Endothelial cell of umbilical vein (primary cell): Measurements from ENCODE around the gene YIPF7. TPM values are rescaled to one million over a fixed set of nuclear protein-coding genes. Genes with fewer than 3 reads are reported as not detected.

Source experiments
- BruUV-seq: library from RNA; stranded (reverse); fragments of 400-500 nt; replicated peaks from 2 replicates; lab custom pipeline; 2021; lab: Mats Ljungman, UMichigan
- CTCF ChIA-PET: fragments of 300-600, 350-600 bp; sonication (Branson Sonifier 250); formaldehyde crosslinking; loops from one replicate; lab custom pipeline; 2021; ENCODE audit warnings: antibody characterized with exemption, inconsistent platforms; lab: Charles Lee
- POLR2A ChIA-PET: fragments of 300-600, 350-600 bp; sonication (Branson Sonifier 250); formaldehyde crosslinking; loops from one replicate; lab custom pipeline; 2021; ENCODE audit warnings: antibody characterized with exemption, inconsistent platforms; lab: Charles Lee
- DNase-seq: peaks from one replicate; pipeline ENCODE4 v3.0.0-alpha.2; 2011; ENCODE audit warnings: low read depth, low spot score
- FAIRE-seq: peaks from 2 replicates; lab custom pipeline; 2011; peaks lifted over from hg19 to GRCh38; lab: Jason Lieb, UNC
- H2AFZ ChIP-seq: 2 replicates; pipeline ENCODE4 v1.6.0; 2012; ENCODE audit warnings: low read depth, low read length, control low read depth, inconsistent platforms
- H3K27ac ChIP-seq: 2 replicates; pipeline ENCODE4 v1.5.1; 2011; ENCODE audit warnings: low read depth, mild to moderate bottlenecking, control low read depth, low read length, moderate library complexity; ENCODE audit not compliant: insufficient read depth
- H3K27me3 ChIP-seq, 2 experiments: 2 replicates each; pipeline versions ENCODE4 v1.6.0 to v1.6.1; 2011; ENCODE audit warnings: low read length in 2 of 2, mixed read lengths in 1 of 2; ENCODE audit not compliant: control insufficient read depth in 2 of 2, insufficient read depth in 2 of 2
- H3K36me3 ChIP-seq, 2 experiments: 2 replicates in 1 of 2; 3 replicates in 1 of 2; pipeline ENCODE4 v1.5.1; 2011; ENCODE audit warnings: low read length in 2 of 2, mild to moderate bottlenecking in 1 of 2, moderate library complexity in 1 of 2; ENCODE audit not compliant: control insufficient read depth in 2 of 2, insufficient read depth in 2 of 2; ENCODE audit errors: extremely low read depth in 1 of 2
- H3K4me1 ChIP-seq: 3 replicates; pipeline ENCODE4 v1.5.1; 2011; ENCODE audit warnings: mild to moderate bottlenecking, low read length; ENCODE audit not compliant: control insufficient read depth, insufficient read depth; ENCODE audit errors: extremely low read depth
- H3K4me2 ChIP-seq: 2 replicates; pipeline ENCODE4 v1.6.1; 2011; ENCODE audit warnings: low read length, control low read depth, mixed read lengths; ENCODE audit not compliant: insufficient read depth
- H3K4me3 ChIP-seq, 3 experiments: fragments of 200-600 bp in 1 of 3; sonication (generic), shearing (Covaris generic) in 1 of 3; replicated peaks in 1 of 3; 2 replicates each; pipeline ENCODE4 v1.5.1; 2011 to 2016; ENCODE audit warnings: control low read depth in 3 of 3, low read length in 3 of 3, mild to moderate bottlenecking in 2 of 3, inconsistent platforms in 1 of 3, low read depth in 1 of 3, moderate library complexity in 1 of 3; ENCODE audit not compliant: insufficient read depth in 1 of 3
- H3K79me2 ChIP-seq: 2 replicates; pipeline ENCODE4 v1.6.0; 2012; ENCODE audit warnings: low read length, inconsistent platforms; ENCODE audit not compliant: control insufficient read depth, insufficient read depth
- H3K9ac ChIP-seq: replicated peaks from 2 replicates; pipeline ENCODE3; 2011; ENCODE audit warnings: low read length, control low read depth; ENCODE audit not compliant: insufficient read depth; ENCODE audit errors: extremely low read depth
- H3K9me1 ChIP-seq: replicated peaks from 3 replicates; pipeline ENCODE4 v1.6.0; 2011; ENCODE audit warnings: mild to moderate bottlenecking, low read length; ENCODE audit not compliant: control insufficient read depth, insufficient read depth; ENCODE audit errors: extremely low read depth
- H3K9me3 ChIP-seq: replicated peaks from 2 replicates; pipeline ENCODE4 v1.5.1; 2012; ENCODE audit warnings: low read length, inconsistent platforms; ENCODE audit not compliant: control insufficient read depth, insufficient read depth
- H4K20me1 ChIP-seq: replicated peaks from 2 replicates; pipeline ENCODE3; 2011; ENCODE audit warnings: mild to moderate bottlenecking, low read length; ENCODE audit not compliant: control insufficient read depth, insufficient read depth; ENCODE audit errors: extremely low read depth
- EZH2 ChIP-seq: IDR thresholded peaks from 2 replicates; pipeline ENCODE4 v1.6.1; 2012; ENCODE audit warnings: borderline replicate concordance, low read depth, mild to moderate bottlenecking, moderate library complexity, low read length, inconsistent platforms; ENCODE audit not compliant: severe bottlenecking
- FOS ChIP-seq: IDR thresholded peaks from 2 replicates; pipeline ENCODE4 v1.6.1; 2011; ENCODE audit warnings: mild to moderate bottlenecking, low read length, moderate library complexity, borderline replicate concordance; ENCODE audit not compliant: insufficient read depth
- GATA2 ChIP-seq: IDR thresholded peaks from 2 replicates; pipeline ENCODE4 v1.7.0; 2011; ENCODE audit warnings: low read depth, mild to moderate bottlenecking, moderate library complexity, mixed read lengths, low read length; ENCODE audit not compliant: insufficient read length, insufficient read depth
- JUN ChIP-seq: IDR thresholded peaks from 2 replicates; pipeline ENCODE4 v1.6.1; 2011; ENCODE audit warnings: borderline replicate concordance, low read depth; ENCODE audit not compliant: insufficient read length, insufficient read depth
- MYC ChIP-seq: IDR thresholded peaks from one replicate; pipeline ENCODE4 v1.6.1; 2011; ENCODE audit warnings: mild to moderate bottlenecking, low read depth, low read length
- POLR2A ChIP-seq: IDR thresholded peaks from 2 replicates; pipeline ENCODE4 v1.6.1; 2012; ENCODE audit warnings: low read depth, mild to moderate bottlenecking, control low read depth, low read length
- POLR2AphosphoS5 ChIP-seq: IDR thresholded peaks from 2 replicates; pipeline ENCODE4 v1.6.1; 2012; ENCODE audit warnings: low read depth, mild to moderate bottlenecking, control low read depth, low read length, moderate library complexity; ENCODE audit not compliant: insufficient read depth
- dilution Hi-C: fragments of 300-500 bp; cut with MboI; formaldehyde crosslinking; loops from one replicate; pipeline ENCODE4 v1.15.0; 2019; ENCODE audit warnings: low sequenced_read_pairs; ENCODE audit not compliant: extremely low pct_ligation_motif_present
- intact Hi-C: fragments of 100-400 bp; cut with micrococcal nuclease; formaldehyde crosslinking; loops from one replicate; pipeline ENCODE4 v1.10.0; 2022
- polyA plus RNA-seq, 4 experiments: library from polyadenylated mRNA; depleted of rRNA in 3 of 4; stranded (reverse) in 3 of 4; unstranded in 1 of 4; fragments of >200 nt; gene quantifications; 2 replicates each; pipeline versions ENCODE4 v1.2.1 to v1.2.3, GENCODE V29; 2011 to 2012; ENCODE audit warnings: missing spikeins in 1 of 4
- total RNA-seq: library from RNA; stranded (reverse); gene quantifications from 2 replicates; pipeline ENCODE4 v1.2.3, GENCODE V29; 2021
- TF ChIP-seq, protein P1 (sequence below), 2 donors: IDR thresholded peaks; 1 replicate in 1 of 2; 2 replicates in 1 of 2; pipeline ENCODE4 v1.5.1; 2011; ENCODE audit warnings: low read length in 2 of 2, mild to moderate bottlenecking in 2 of 2, moderate library complexity in 2 of 2, control low read depth in 1 of 2, inconsistent platforms in 1 of 2, low read depth in 1 of 2; ENCODE audit not compliant: insufficient read depth in 1 of 2; ENCODE audit errors: extremely low read depth in 1 of 2
- TF ChIP-seq, protein P2 (sequence below): IDR thresholded peaks from 2 replicates; pipeline ENCODE4 v1.6.1; 2011; ENCODE audit not compliant: insufficient read depth, insufficient read length

The YIPF7 gene
- total and polyA plus RNA-seq, 2 donors (not counting 3 experiments of a cell fraction or from before 2014, with no cell fraction given), result not detected

DNA sequence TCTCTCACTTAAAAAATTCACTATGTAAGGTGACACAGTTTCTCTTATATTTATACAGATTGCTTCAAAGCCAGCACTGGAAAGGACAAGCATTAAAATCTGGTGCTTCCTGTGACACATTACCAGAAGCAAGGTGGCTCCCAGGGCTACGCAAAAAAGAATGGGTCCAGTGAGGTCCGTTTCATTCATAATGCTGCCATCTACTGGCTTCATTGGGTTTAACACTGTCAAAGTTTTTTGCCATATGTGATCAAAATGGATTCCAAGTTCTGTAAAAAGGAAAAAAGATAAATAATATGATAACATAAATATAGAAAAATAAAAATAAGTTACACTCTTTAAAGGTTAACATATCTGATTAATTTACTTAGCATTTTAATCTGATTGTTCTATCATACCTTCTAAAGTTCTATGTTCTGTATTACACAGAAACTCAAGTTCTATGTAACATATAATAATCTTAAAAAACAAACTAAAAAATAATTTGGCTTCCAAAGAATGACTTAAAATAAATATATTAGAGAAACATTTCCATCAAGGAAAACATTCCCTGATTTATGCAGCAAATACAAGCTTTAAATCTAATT is 22.1 kb downstream of the YIPF7 start:
- H3K9me3 ChIP-seq, result no peaks in the 10 kb centered on the region
- no peak overlapping the region for H2AFZ ChIP-seq
- DNase-seq (peak; percentile 55), FAIRE-seq (peak; percentile 77)
- ChIA-PET CTCF (interaction anchor here (0.8 to 3.0 kb wide), 13 partner anchors 9 to 1634 kb away, joined by 3 to 66 read pairs (median 4); no protein-coding TSS in a partner anchor), POLR2A (no interaction called here)
- dilution Hi-C loops (no loop called here), intact Hi-C loops (loop anchor here (1.0 kb wide), 3 partner anchors 853 to 1634 kb away; no protein-coding TSS in a partner anchor)
- no peaks in the 10 kb centered on the region for H4K20me1 ChIP-seq
- no peaks in the 10 kb centered on the region for H3K36me3 ChIP-seq
- H3K4me3 ChIP-seq, result no peak overlapping the region
- BruUV-seq, result no TSS peak
- no peaks in the 10 kb centered on the region for H3K9me1 ChIP-seq
- no peaks in the 10 kb centered on the region for H3K27me3 ChIP-seq
- H3K4me2 ChIP-seq, result no peak overlapping the region
- TF ChIP-seq, protein P1, sequence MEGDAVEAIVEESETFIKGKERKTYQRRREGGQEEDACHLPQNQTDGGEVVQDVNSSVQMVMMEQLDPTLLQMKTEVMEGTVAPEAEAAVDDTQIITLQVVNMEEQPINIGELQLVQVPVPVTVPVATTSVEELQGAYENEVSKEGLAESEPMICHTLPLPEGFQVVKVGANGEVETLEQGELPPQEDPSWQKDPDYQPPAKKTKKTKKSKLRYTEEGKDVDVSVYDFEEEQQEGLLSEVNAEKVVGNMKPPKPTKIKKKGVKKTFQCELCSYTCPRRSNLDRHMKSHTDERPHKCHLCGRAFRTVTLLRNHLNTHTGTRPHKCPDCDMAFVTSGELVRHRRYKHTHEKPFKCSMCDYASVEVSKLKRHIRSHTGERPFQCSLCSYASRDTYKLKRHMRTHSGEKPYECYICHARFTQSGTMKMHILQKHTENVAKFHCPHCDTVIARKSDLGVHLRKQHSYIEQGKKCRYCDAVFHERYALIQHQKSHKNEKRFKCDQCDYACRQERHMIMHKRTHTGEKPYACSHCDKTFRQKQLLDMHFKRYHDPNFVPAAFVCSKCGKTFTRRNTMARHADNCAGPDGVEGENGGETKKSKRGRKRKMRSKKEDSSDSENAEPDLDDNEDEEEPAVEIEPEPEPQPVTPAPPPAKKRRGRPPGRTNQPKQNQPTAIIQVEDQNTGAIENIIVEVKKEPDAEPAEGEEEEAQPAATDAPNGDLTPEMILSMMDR (IDR thresholded peaks at IDR 0.05; ENCODE audit: extremely low read depth in 1 of 2, insufficient read depth in 1 of 2, low read depth in 1 of 2, low read length in 2 of 2), result peak; percentile 49 to 59
- no peak for TF ChIP-seq MYC
- no peaks in the 10 kb centered on the region for H3K79me2 ChIP-seq
- H3K9ac ChIP-seq, result no peak overlapping the region
- no peak overlapping the region for H3K27ac ChIP-seq
- no peaks in the 10 kb centered on the region for H3K4me1 ChIP-seq

DNA sequence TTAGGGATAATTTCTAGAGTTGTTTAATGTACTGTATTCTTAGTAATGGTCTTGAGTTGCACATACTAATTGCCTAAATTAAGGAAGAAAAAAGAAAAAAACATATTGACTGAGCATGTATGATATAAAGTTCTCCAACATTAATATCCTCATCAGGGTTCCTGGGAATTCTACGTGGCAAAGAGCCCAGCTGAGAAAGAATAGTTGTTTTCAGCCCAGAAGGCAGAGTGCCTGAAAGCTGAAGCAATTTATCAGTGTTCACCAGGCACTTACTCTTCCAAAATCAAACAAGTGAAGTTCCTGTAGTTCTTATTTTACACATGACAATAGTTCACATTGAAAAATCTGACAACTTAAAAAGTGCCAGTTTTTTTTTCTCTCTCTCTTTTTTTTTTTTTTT is 27.7 kb downstream of the YIPF7 start:
- no peak for DNase-seq
- no peak overlapping the region for H3K27ac ChIP-seq
- no peak overlapping the region for H2AFZ ChIP-seq
- TF ChIP-seq JUN (no peak), POLR2A (no peak), EZH2 (no peak), MYC (no peak), FOS (no peak), POLR2AphosphoS5 (no peak), GATA2 (no peak)
- TF ChIP-seq, protein P2, sequence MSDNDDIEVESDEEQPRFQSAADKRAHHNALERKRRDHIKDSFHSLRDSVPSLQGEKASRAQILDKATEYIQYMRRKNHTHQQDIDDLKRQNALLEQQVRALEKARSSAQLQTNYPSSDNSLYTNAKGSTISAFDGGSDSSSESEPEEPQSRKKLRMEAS, result no peak
- TF ChIP-seq, protein P1 (IDR thresholded peaks at IDR 0.05; ENCODE audit: extremely low read depth in 1 of 2, insufficient read depth in 1 of 2, low read depth in 1 of 2, low read length in 2 of 2), result no peak
- dilution Hi-C loops (no loop called here), intact Hi-C loops (no loop called here)
- no peaks in the 10 kb centered on the region for H3K79me2 ChIP-seq
- no peaks in the 10 kb centered on the region for H3K36me3 ChIP-seq
- POLR2A ChIA-PET, result no interaction called here
- H3K4me1 ChIP-seq, result no peaks in the 10 kb centered on the region
- H3K9me1 ChIP-seq, result no peaks in the 10 kb centered on the region
- H3K9me3 ChIP-seq, result no peaks in the 10 kb centered on the region
- H3K4me3 ChIP-seq, result no peak overlapping the region
- no peaks in the 10 kb centered on the region for H3K27me3 ChIP-seq
- no peak overlapping the region for H3K4me2 ChIP-seq
- BruUV-seq, result no TSS peak
- no peak overlapping the region for H3K9ac ChIP-seq
- FAIRE-seq, result no peak
- H4K20me1 ChIP-seq, result no peaks in the 10 kb centered on the region
- CTCF ChIA-PET, result interaction anchor here (1.2 kb wide), 1 partner anchor 1492 kb away, joined by 3 read pairs; no protein-coding TSS in a partner anchor
